ENCODE data around the gene GTF2H1.

GRCh38 chr11:18321578-18321968 lies 794 bp upstream of the GTF2H1 start:
- TF ChIP-seq CTCF (IDR thresholded peaks at IDR 0.05) (no peak), POLR2A (IDR thresholded peaks at IDR 0.05) (no peak), POLR2AphosphoS5 (IDR thresholded peaks at IDR 0.05) (no peak)
